Epithelial cell of esophagus (primary cell): Measurements from ENCODE around the gene NSUN4.
A peak's percentile ranks its signal among the peaks of the same experiment; 100 is the strongest.
"Not testable (repeated sequence)": the region's sequence is repeated elsewhere in the genome, so short reads cannot be mapped to it uniquely, and the experiment has no call there.

Experiments
- DNase-seq: peaks from one replicate; pipeline ENCODE4 v3.0.0; 2010; ENCODE audit warnings: low read depth
- H3K4me3 ChIP-seq: 2 replicates; pipeline ENCODE4 v1.5.1; 2011; ENCODE audit warnings: mild to moderate bottlenecking, low read length, control low read depth
- TF ChIP-seq, protein P1 (sequence below): IDR thresholded peaks from 2 replicates; pipeline ENCODE4 v1.5.1; 2011; ENCODE audit warnings: low read depth, mild to moderate bottlenecking, low read length, control low read depth, inconsistent platforms; ENCODE audit not compliant: insufficient read depth; ENCODE audit errors: missing control alignments

NSUN4 gene

DNA sequence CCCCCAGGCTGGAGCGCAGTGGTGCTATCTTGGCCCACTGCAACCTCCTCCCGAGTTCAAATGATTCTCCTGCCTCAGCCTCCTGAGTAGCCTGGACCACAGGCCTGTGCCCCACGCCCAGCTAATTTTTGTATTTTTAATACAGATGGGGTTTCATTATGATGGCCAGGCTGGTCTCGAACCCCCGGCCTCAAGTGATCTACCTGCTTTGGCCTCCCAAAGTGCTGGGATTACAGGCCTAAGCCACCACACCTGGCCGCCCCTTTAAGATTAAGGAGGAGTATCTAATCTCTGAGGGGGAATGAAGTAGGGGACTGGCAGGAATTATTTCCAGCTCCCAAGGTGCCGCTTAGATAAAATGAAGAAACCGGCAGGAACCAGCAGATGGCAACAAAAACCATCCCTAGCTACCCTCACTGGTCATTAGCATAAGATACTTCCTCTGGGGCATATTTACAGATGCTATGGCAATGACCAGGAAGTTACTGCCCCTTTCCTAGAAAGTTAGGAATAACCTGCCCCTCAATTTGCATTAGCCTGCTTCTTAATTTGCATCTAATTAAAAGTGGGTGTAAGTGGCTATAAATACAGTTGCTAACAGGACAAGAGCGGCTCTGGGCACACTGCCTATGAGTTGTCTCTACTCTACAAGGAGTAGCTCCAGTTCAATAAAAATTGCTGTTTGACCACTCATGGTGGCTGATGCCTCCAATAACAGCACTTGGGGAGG is 7.1 kb upstream of the NSUN4 start:
- TF ChIP-seq, protein P1, sequence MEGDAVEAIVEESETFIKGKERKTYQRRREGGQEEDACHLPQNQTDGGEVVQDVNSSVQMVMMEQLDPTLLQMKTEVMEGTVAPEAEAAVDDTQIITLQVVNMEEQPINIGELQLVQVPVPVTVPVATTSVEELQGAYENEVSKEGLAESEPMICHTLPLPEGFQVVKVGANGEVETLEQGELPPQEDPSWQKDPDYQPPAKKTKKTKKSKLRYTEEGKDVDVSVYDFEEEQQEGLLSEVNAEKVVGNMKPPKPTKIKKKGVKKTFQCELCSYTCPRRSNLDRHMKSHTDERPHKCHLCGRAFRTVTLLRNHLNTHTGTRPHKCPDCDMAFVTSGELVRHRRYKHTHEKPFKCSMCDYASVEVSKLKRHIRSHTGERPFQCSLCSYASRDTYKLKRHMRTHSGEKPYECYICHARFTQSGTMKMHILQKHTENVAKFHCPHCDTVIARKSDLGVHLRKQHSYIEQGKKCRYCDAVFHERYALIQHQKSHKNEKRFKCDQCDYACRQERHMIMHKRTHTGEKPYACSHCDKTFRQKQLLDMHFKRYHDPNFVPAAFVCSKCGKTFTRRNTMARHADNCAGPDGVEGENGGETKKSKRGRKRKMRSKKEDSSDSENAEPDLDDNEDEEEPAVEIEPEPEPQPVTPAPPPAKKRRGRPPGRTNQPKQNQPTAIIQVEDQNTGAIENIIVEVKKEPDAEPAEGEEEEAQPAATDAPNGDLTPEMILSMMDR, result peak; percentile 45
- no peak overlapping the region for H3K4me3 ChIP-seq
- DNase-seq, result peak; percentile 60

DNA sequence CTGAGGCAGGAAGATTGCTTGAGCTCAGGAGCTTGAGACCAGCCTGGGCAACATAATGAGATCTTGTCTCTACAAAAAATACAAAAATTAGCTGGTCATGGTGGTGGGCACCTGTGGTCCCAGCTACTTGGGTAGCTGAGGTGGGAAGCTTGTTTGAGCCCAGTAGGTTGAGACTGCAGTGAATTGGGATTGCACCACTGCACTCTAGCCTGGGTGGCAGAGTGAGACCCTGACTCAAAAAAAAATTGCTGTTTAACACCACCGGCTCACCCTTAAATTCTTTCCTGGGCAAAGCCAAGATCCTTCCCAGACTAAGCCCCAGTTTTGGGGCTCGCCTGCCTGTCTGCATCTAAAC is 6.6 kb upstream of the NSUN4 start:
- TF ChIP-seq, protein P1, result no peak
- no peak for DNase-seq
- no peak overlapping the region for H3K4me3 ChIP-seq

DNA sequence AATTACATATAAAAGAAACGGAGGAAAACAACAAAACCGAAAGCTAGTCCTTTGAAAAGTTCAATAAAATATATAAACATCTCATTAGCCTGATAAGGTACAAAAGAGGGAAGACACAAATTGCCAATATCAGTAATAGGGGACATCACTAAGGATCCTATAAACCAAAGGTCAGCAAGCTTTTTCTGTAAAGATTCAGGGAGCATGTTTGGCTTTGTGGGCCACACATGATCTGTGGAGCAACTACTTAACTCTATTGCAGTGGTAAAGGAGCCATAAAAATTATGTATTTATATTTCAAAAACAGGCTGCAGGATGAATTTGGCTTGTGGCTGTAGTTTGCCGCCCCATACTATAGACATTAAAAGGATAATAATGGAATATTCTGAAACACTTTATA is 5.5 kb upstream of the NSUN4 start:
- TF ChIP-seq, protein P1, result no peak
- DNase-seq, result no peak
- H3K4me3 ChIP-seq, result no peak overlapping the region

DNA sequence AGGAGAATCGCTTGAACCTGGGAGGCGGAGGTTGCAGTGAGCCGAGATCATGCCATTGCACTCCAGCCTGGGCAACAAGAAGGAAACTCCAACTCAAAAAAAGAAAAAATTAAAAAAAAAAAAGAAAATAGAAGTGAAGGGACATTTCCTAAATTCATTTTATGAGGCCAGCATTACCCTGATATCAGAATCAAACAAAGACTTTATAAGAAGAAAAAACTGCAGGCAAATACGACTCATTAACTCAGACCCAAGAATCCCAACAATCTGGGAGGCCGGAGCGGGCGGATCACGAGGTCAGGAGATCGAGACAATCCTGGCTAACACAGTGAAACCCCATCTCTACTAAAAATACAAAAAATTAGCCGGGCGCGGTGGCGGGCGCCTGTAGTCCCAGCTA is 3.2 kb upstream of the NSUN4 start:
- DNase-seq, H3K4me3 ChIP-seq: not testable (repeated sequence)

DNA sequence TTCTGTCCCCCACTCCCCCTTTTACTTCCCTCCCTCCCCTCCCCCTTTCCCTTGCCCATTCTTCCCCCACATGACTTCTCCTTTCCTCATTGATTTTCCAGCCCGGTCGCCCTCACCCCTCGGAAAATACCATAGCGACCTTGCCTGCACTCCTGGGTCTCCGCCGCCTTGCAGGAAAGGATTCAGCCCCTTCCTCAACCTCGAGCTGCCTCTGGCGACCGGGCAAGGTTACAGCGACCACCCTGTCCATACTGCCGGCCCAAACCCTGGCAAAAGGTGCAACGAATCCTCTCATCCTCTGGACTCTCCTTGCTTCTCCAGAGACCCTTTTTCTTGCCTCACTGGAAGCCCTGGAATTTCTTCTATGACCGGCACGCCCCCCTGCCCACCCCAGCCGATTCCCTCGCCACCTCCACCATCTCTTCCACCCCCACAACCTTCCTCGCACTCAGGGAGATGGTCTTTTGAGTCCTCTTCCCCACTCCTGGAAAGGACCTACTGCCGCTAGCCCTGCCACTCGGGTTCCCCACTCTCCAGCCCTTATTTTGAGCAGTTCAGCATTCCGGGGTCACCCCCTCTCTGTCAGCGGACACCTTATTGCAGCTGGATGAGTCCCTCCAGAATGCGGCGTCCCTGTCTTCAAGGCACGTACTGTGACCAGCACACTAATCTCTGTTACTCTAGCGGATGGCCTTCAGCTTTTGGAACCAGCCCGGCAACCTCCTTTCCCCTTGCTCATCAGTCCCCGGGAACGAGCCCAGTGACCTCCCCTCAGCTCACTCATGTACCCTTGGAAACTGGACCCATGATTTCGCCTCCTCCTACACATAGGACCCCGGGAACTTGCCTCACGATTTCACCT is 846 bp downstream of the NSUN4 start:
- DNase-seq, result no peak
- H3K4me3 ChIP-seq, result peak overlapping the region; percentile 61
- TF ChIP-seq, protein P1, result no peak

DNA sequence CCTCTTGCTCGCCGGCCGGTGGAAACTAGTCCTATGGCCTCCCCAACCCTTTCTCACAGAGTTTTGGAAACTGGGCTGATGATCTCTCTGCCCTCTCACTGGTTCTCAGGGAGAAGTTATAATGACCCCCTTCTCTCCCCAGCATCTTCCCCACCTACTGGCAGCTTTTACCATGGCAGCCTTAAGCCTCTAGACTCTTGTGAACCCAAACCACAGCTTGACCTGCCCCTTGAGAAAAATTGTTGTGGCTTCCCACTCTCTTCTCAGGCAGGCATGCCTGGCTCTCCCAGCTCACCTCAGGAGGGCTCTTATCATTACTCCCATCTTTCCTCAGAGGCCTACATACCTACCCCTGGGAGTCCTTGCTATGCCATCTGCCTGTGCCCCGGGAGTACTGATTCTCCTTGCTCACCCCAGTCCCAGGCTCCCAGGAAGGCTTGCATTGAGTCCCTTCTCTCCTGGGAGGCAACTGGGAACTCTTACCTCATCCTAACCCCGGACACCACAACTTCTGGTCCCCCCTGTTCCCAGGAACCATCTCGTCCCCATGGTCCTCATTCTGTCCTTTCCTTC is 1.6 kb downstream of the NSUN4 start:
- DNase-seq, result peak; percentile 10
- no peak overlapping the region for H3K4me3 ChIP-seq
- TF ChIP-seq, protein P1, result peak; percentile 38

DNA sequence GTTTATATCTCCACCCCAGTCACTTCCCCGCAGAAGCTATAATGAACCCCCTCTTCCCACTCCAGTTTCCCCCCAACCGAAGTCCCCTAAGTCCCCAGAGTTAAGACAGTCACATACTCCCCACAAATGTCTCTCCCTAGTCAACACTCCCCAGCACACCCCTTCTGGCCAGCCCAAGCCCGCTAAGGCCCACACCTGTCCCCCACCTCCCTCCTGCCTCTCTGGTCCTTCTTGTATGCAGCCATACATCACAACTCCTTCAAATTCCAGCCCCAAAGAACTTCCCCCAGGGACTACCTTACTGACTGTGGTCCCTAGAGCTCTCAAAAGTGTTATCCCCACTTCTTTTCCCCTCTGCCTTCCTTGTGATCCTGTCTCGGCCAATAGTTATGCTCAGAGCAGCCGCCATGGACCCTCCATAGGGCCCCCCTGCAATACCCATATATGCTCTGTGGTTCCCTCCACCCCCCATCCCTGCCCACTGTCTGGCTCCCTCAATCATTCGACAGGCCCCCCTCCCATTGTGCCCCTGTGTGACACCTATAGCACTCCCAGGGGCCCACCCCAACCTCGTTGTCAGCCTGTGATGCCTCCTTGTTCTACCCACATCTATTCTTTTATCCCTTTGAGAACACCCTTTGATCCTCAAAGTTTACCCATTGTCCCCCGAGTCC is 2.2 kb downstream of the NSUN4 start:
- H3K4me3 ChIP-seq, result no peak overlapping the region
- DNase-seq, result no peak
- TF ChIP-seq, protein P1, result no peak
